ENCODE measurements around the gene TKT. TPM values are rescaled to one million over a fixed set of nuclear protein-coding genes. Genes with fewer than 3 reads are reported as not detected.

Gene TKT
- total and polyA plus RNA-seq, 2 of the 8 experiments (the other 6 are each of a cell fraction or from before 2014, with no cell fraction given): 418 to 986 TPM

- TF ChIP-seq CHD7 (IDR thresholded peaks at IDR 0.05; ENCODE audit: insufficient replicate concordance, low read length) (no peak), CTBP2 (IDR thresholded peaks at IDR 0.05; ENCODE audit: borderline replicate concordance, insufficient read depth, insufficient read length, low read length) (no peak), ASH2L (IDR thresholded peaks at IDR 0.05; ENCODE audit: low read length) (no peak), RBBP5 (IDR thresholded peaks at IDR 0.05; ENCODE audit: borderline replicate concordance, low read depth, low read length) (no peak), TCF12 (IDR thresholded peaks at IDR 0.05; ENCODE audit: low read depth, low read length) (no peak), BACH1 (IDR thresholded peaks at IDR 0.05; ENCODE audit: low read length) (no peak)
These were observed 23.0 kb downstream of the TKT start (continued) for GRCh38 chr3:53232641-53233377.

Measured in H1 (cell line).